Left lung (tissue), 14 donors: Measurements from ENCODE around the gene PAGE1. TPM values are rescaled to one million over a fixed set of nuclear protein-coding genes. Genes with fewer than 3 reads are reported as not detected.
"Not testable (repeated sequence)": the region's sequence is repeated elsewhere in the genome, so short reads cannot be mapped to it uniquely, and the experiment has no call there.

Experiments used
- ATAC-seq: fragments of 200-7000 bp; cut with Tn5 transposase; one replicate; pipeline ENCODE4 v1.9.1; 2020; ENCODE audit warnings: moderate library complexity
- DNase-seq, 4 donors: peaks; one replicate each; pipeline ENCODE4 v3.0.0-alpha.2; 2013 to 2020
- H3K27ac ChIP-seq, 2 donors: fragments of 200-600 bp; sonication (generic) in 1 of 2; one replicate each; pipeline versions ENCODE4 v1.5.0 to v1.8.0; 2020 to 2021
- H3K27me3 ChIP-seq, 2 donors: fragments of 200-600 bp; sonication (generic) in 1 of 2; one replicate each; pipeline versions ENCODE4 v1.5.0 to v1.8.0; 2020 to 2021
- H3K36me3 ChIP-seq, 2 donors: fragments of 200-600 bp; sonication (generic) in 1 of 2; one replicate each; pipeline versions ENCODE4 v1.5.0 to v1.8.0; 2020 to 2021
- H3K4me1 ChIP-seq, 2 donors: fragments of 200-600 bp; one replicate each; pipeline ENCODE4 v1.8.0; 2021
- H3K4me3 ChIP-seq, 2 donors: fragments of 200-600 bp; sonication (generic) in 1 of 2; one replicate each; pipeline versions ENCODE4 v1.5.0 to v1.8.0; 2020 to 2021; ENCODE audit warnings: mild to moderate bottlenecking in 1 of 2
- H3K9me3 ChIP-seq, 2 donors: fragments of 200-600 bp; sonication (generic) in 1 of 2; one replicate each; pipeline versions ENCODE4 v1.5.0 to v1.8.0; 2020 to 2021
- intact Hi-C, 2 donors: fragments of 100-400 bp; cut with DNase I; formaldehyde crosslinking; loops; one replicate each; pipeline versions ENCODE4 v1.11.2 to v1.14.2; 2022
- long read RNA-seq, 12 donors: library from polyadenylated mRNA in 2 of 12; unstranded in 2 of 12; transcript quantifications; one replicate each; pipeline ENCODE4 v2.0.0 and lab custom pipeline, GENCODE V29; 2019 to 2026
- polyA plus RNA-seq, 6 donors: library from polyadenylated mRNA; unstranded; fragments of 120-200 nt; gene quantifications; one replicate each; pipeline ENCODE4 v1.2.1, GENCODE V29; 2013; ENCODE audit not compliant: insufficient read length in 6 of 6
- total RNA-seq, 2 donors: library from RNA; stranded (reverse); fragmentation: NEBNext Ultra II Directional; extraction: Animal tissue kit (Norgen Biotek cat#: 25700); gene quantifications; one replicate each; pipeline ENCODE4 v1.2.1, GENCODE V29; 2021
- TF ChIP-seq, protein P1 (sequence below), 2 donors: fragments of 200-600 bp; sonication (generic) in 1 of 2; IDR thresholded peaks; one replicate each; pipeline versions ENCODE4 v1.5.0 to v1.8.0; 2021; ENCODE audit warnings: antibody characterized with exemption in 2 of 2
- donor health status: DM: no; HTN: yes; CAD: no.
- donor health status: DM: no; HTN: no; CAD: no.

The PAGE1 gene, protein sequence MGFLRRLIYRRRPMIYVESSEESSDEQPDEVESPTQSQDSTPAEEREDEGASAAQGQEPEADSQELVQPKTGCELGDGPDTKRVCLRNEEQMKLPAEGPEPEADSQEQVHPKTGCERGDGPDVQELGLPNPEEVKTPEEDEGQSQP
- total RNA-seq (not detected), polyA plus RNA-seq (not detected)
- long read RNA-seq, donor 1: 0 reads
- long read RNA-seq, donor 2: 0 reads
- long read RNA-seq, donor 3: 0 reads
- long read RNA-seq, donor 4: 0 reads
- long read RNA-seq, donor 5: 0 reads
- long read RNA-seq, donor 6: 0 reads
- long read RNA-seq, donor 7: 0 reads
- long read RNA-seq, donor 8: 0 reads
- long read RNA-seq, donor 9: 0 reads
- long read RNA-seq, donor 10: 0 reads
- long read RNA-seq, donor 11: 0 reads
- long read RNA-seq, donor 12: 0 reads

DNA sequence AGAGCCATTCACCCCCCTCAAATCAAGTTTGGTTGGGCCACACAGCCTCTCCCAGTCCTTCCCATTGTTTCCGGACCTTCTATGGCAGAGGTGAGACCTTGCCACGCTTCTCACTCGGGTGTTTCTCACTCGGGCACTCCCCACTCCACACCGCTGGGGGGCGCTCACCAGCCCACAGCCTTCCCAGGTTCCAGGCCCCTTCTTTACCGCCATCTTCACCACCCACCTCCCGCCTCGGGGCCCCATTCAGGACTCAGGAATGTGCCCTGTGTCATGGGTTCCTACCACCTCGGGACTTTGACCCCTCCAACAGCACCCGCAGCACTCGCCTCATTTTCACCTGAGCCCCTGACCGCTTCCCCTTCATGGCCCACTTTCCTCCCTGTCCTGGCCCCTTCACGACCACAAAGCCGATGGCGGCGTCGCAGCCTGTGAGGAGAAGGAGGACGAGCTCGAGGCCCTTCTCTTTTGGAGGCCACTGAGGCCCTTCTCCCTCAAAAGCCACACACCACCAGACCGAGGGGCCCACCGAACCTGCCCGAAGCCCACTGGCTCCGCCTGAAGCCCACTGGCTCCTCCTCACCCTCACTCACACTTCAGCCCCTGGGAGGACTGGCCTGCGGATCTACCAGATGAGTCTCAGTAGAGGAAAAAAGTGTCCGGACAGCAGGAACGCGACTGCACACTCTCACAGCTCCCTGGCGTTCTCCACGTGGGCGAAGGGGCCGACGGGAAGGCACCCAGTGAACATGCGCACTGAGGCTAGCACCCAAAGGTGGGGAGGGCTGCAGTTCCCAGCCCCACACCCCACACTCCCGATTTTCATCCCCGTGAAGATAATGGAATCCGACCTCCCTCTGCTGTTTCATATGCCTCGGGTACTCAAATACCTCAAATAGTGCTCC lies at the start of gene PAGE1:
PAGE1 (minus strand) TSS at position 709 of the 905 bp plus-strand sequence. CDS start 1,214 bp downstream, outside the sequence.
- Histone ChIP-seq H3K27me3 (peaks cover 0 to 16% of the 10 kb centered on the region in 2 donors), H3K36me3 (no peaks in the 10 kb centered on the region), H3K4me3 (no peak within 1 kb of the TSS), H3K27ac (no peak within 1 kb of the TSS), H3K4me1 (no peaks in the 10 kb centered on the region), H3K9me3 (no peaks in the 10 kb centered on the region)
- TF ChIP-seq, protein P1, sequence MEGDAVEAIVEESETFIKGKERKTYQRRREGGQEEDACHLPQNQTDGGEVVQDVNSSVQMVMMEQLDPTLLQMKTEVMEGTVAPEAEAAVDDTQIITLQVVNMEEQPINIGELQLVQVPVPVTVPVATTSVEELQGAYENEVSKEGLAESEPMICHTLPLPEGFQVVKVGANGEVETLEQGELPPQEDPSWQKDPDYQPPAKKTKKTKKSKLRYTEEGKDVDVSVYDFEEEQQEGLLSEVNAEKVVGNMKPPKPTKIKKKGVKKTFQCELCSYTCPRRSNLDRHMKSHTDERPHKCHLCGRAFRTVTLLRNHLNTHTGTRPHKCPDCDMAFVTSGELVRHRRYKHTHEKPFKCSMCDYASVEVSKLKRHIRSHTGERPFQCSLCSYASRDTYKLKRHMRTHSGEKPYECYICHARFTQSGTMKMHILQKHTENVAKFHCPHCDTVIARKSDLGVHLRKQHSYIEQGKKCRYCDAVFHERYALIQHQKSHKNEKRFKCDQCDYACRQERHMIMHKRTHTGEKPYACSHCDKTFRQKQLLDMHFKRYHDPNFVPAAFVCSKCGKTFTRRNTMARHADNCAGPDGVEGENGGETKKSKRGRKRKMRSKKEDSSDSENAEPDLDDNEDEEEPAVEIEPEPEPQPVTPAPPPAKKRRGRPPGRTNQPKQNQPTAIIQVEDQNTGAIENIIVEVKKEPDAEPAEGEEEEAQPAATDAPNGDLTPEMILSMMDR (IDR thresholded peaks at IDR 0.05): no peak
- no peak for ATAC-seq
- DNase-seq: no peak
- intact Hi-C loops: no loop called here

DNA sequence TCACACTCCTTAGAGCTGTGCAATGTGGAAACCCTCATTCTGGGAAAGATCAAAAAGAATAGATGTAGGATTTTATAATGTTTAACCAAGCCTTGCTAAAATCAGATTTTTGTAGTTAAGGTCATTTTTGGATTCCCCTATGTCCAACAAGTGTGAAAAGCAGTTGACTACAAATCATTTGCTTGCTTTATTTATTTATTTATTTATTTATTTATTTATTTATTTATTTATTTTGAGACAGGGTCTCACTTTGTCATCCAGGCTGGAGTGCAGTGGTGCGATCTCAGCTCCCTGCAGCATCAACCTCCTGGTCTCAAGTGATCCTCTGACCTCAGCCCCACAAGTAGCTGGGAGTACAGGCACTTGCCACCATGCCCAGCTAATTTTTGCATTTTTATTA lies 45.7 kb upstream of the PAGE1 start:
- H3K36me3 ChIP-seq, intact Hi-C loops, ATAC-seq, H3K4me3 ChIP-seq, H3K9me3 ChIP-seq, H3K27ac ChIP-seq, H3K4me1 ChIP-seq, DNase-seq: not testable (repeated sequence)
- H3K27me3 ChIP-seq: peaks cover 0 to 19% of the 10 kb centered on the region in 2 donors

DNA sequence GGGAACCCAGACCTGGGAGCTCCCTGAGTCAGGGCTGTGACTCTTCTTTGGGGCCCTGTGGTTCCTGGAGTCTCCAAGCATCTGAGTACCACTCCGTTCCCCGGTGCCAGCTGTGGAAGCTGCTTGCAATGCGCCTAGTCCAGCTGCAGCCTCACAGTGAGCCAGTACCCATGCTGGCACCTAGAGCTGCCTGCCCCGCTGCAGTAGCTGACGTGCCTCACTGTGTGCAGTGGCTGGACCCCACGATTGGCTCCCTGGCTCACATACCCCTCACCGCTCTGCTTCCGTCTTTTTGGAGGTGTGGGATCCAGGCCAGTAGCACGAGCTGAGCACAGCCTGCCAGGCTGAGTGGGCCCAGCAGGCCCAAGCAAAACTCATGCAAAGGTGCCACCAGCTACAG lies 32.1 kb upstream of the PAGE1 start:
- Histone ChIP-seq H3K4me1 (no peaks in the 10 kb centered on the region), H3K4me3 (no peak overlapping the region), H3K9me3 (no peaks in the 10 kb centered on the region), H3K27me3 (no peaks in the 10 kb centered on the region), H3K36me3 (no peaks in the 10 kb centered on the region), H3K27ac (no peak overlapping the region)
- DNase-seq (peak in 1 of 4 donors; percentile 17), ATAC-seq (no peak)
- intact Hi-C loops: no loop called here
- TF ChIP-seq, protein P1 (IDR thresholded peaks at IDR 0.05): no peak

DNA sequence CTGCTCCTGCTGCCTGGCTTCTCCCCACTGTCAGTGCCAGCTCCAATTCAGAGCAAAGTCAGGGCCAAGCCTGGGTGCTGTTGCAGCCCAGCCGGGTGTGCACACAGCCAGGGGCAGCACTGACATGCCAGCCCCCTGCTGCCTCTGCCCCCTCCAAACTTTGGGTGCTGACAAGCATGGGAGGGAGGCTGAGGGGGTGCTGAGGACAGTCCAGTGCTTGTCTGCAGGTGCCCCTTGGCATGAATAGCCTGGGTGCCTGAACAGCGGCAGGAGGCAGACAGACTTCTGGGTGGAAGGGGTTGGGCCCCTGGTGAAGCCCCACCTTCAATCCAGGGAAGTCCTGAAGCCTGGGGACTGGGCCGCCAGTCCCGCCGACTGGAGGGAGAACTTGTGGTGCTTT lies 31.2 kb upstream of the PAGE1 start:
- H3K9me3 ChIP-seq: no peaks in the 10 kb centered on the region
- no peak overlapping the region for H3K27ac ChIP-seq
- DNase-seq: peak in 1 of 4 donors; percentile 23
- TF ChIP-seq, protein P1 (IDR thresholded peaks at IDR 0.05): no peak
- H3K27me3 ChIP-seq: no peaks in the 10 kb centered on the region
- H3K36me3 ChIP-seq: no peaks in the 10 kb centered on the region
- no peak for ATAC-seq
- no peak overlapping the region for H3K4me3 ChIP-seq
- no peaks in the 10 kb centered on the region for H3K4me1 ChIP-seq
- intact Hi-C loops: no loop called here

DNA sequence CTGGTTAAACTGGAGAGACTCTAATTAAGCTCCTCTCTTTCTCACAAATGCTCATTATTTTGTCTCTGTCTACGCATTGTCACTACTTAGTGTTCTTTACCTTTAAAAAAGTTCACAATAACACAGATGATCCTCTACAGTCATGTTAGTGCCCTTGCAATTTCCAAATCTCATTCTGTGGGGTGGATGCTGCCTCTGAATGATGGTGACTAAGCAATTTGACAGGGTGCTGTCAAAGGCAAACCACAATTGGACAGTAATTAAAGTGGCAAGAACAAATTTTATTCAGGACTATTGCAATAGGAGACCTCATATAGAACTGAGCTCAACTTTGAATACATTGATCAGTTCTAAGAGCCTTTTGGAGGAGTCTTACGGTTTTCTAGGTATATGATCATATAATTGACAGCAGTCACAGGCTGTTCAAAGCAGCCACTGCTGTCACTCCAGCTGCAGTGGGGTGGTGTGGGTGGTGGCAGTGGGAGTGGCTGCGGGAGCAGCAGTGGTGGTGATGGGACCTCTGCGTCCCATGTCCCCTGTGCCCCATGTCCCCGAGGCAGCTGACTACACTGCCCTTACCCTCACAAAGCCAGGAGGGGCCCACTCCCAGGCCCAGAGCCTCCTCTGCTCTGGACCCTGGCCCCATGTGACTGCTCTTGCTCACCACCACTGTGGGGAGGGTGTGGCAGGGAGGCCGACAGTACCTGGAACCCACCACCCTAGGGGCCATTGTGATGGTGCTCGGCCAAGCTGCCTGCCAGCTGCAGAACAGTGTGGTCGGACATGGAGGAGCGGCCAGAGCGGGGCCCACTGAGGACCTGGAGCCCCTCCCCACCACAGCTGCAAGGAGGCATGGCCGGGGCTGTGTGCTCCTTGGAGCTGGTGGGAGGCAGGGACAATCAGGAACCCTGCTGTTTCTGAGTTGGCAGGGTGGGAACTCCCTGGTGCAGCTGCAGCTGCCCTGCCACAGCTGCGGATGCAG lies 30.4 kb upstream of the PAGE1 start:
- DNase-seq (peak in 1 of 4 donors; percentile 32), ATAC-seq (no peak)
- TF ChIP-seq, protein P1 (IDR thresholded peaks at IDR 0.05): no peak

More for the DNA sequence above, 30.4 kb upstream of the PAGE1 start:
- intact Hi-C loops: no loop called here
- no peak overlapping the region for H3K27ac ChIP-seq
- H3K27me3 ChIP-seq: no peaks in the 10 kb centered on the region
- no peaks in the 10 kb centered on the region for H3K36me3 ChIP-seq
- H3K4me3 ChIP-seq: no peak overlapping the region
- no peaks in the 10 kb centered on the region for H3K9me3 ChIP-seq
- no peaks in the 10 kb centered on the region for H3K4me1 ChIP-seq
